ENCODE data around the gene NME4.

NME4 gene

GRCh38 chr16:441447-441846, 44.4 kb downstream of the NME4 start:
- DNase-seq: no peak

GRCh38 chr16:442976-443375, 46.0 kb downstream of the NME4 start:
- DNase-seq: no peak

- DNase-seq: no peak
These were observed 47.0 kb downstream of the NME4 start for GRCh38 chr16:444027-444426.

- DNase-seq: no peak
These were observed 48.6 kb downstream of the NME4 start for GRCh38 chr16:445566-445965.

Measured in DMS79 (cell line).